Right lobe of liver (tissue), 4 donors: Measurements from ENCODE around the gene CIROP.

Experiments used
- POLR2A ChIP-seq: fragments of 450-650 bp; IDR thresholded peaks from one replicate; pipeline ENCODE4 v1.6.1; 2017; ENCODE audit warnings: antibody characterized with exemption, mild to moderate bottlenecking
- TF ChIP-seq, protein P1 (sequence below), 4 donors: fragments of 200-600 bp in 3 of 4; fragments of 450-650 bp in 1 of 4; IDR thresholded peaks; one replicate each; pipeline versions ENCODE4 v1.5.1 to v1.8.0; 2016 to 2022; ENCODE audit warnings: antibody characterized with exemption in 4 of 4, mild to moderate bottlenecking in 2 of 4
- donor health status: DM: no; HTN: no; CAD: no.
- donor health status: DM: no; HTN: no; CAD: no.
- donor health status: DM: no; HTN: yes; CAD: no.

- TF ChIP-seq POLR2A: no peak
- TF ChIP-seq, protein P1, sequence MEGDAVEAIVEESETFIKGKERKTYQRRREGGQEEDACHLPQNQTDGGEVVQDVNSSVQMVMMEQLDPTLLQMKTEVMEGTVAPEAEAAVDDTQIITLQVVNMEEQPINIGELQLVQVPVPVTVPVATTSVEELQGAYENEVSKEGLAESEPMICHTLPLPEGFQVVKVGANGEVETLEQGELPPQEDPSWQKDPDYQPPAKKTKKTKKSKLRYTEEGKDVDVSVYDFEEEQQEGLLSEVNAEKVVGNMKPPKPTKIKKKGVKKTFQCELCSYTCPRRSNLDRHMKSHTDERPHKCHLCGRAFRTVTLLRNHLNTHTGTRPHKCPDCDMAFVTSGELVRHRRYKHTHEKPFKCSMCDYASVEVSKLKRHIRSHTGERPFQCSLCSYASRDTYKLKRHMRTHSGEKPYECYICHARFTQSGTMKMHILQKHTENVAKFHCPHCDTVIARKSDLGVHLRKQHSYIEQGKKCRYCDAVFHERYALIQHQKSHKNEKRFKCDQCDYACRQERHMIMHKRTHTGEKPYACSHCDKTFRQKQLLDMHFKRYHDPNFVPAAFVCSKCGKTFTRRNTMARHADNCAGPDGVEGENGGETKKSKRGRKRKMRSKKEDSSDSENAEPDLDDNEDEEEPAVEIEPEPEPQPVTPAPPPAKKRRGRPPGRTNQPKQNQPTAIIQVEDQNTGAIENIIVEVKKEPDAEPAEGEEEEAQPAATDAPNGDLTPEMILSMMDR (IDR thresholded peaks at IDR 0.05): no peak
Observed at GRCh38 chr14:23060536-23061260, 44.1 kb downstream of the CIROP start.
